Subcutaneous adipose tissue (tissue), 4 donors: ENCODE results near the gene G0S2. TPM values are rescaled to one million over a fixed set of nuclear protein-coding genes. Genes with fewer than 3 reads are reported as not detected.

Source experiments
- CTCF ChIP-seq: fragments of 450-650 bp; IDR thresholded peaks from one replicate; pipeline ENCODE4 v1.5.1; 2016; ENCODE audit warnings: low read depth, mild to moderate bottlenecking, control low read depth, antibody characterized with exemption, moderate library complexity
- total RNA-seq, 4 donors: library from RNA; depleted of rRNA; stranded (reverse); fragments of >200 nt; gene quantifications; one replicate each; pipeline ENCODE4 v1.1.0, GENCODE V29; 2016

G0S2 gene
- total RNA-seq, 4 donors from 2014 or later: 926 to 3,115 (median 1,789) TPM

- TF ChIP-seq CTCF: no peak
These were observed 13.6 kb downstream of the G0S2 start for GRCh38 chr1:209688746-209689234.

- no peak for TF ChIP-seq CTCF
These were observed 14.3 kb downstream of the G0S2 start for GRCh38 chr1:209689477-209689876.

- TF ChIP-seq CTCF: no peak
These were observed 16.0 kb downstream of the G0S2 start for GRCh38 chr1:209691237-209691636.

GRCh38 chr1:209692296-209692695 is 17.1 kb downstream of the G0S2 start:
- TF ChIP-seq CTCF: no peak

- no peak for TF ChIP-seq CTCF
These were observed 17.7 kb downstream of the G0S2 start for GRCh38 chr1:209692745-209693504.

GRCh38 chr1:209696673-209697072 is 21.5 kb downstream of the G0S2 start:
- TF ChIP-seq CTCF: no peak

GRCh38 chr1:209697126-209697525 is 21.9 kb downstream of the G0S2 start:
- no peak for TF ChIP-seq CTCF
